Neural cell (in vitro differentiated cells): ENCODE results near the gene PAX8. TPM values are rescaled to one million over a fixed set of nuclear protein-coding genes. Genes with fewer than 3 reads are reported as not detected.

Experiments used
- H2AFZ ChIP-seq: fragments of 200-600, 300-800 bp; sonication (generic), shearing (Covaris generic); 2 replicates; pipeline ENCODE4 v1.6.0; 2014; ENCODE audit warnings: low read depth, mild to moderate bottlenecking, antibody characterized with exemption, low read length, moderate library complexity
- H3F3A ChIP-seq: fragments of 200-600 bp; shearing (Covaris generic); 2 replicates; pipeline ENCODE4 v1.6.1; 2016; ENCODE audit warnings: mild to moderate bottlenecking, moderate library complexity, mixed read lengths, antibody characterized with exemption, low read length; ENCODE audit not compliant: insufficient read depth, poor library complexity, severe bottlenecking
- H3K27ac ChIP-seq: fragments of 200-600, 300-800 bp; sonication (generic), shearing (Covaris generic); 2 replicates; pipeline ENCODE4 v1.5.1; 2014; ENCODE audit warnings: mild to moderate bottlenecking, low read length, moderate library complexity
- H3K27me3 ChIP-seq: fragments of 300-800, 200-600 bp; sonication (generic), shearing (Covaris generic); 2 replicates; pipeline ENCODE4 v1.6.0; 2014; ENCODE audit warnings: mild to moderate bottlenecking, low read depth, low read length, moderate library complexity; ENCODE audit not compliant: insufficient read depth
- H3K36me3 ChIP-seq: fragments of 300-800, 200-600 bp; sonication (generic), shearing (Covaris generic); 2 replicates; pipeline ENCODE4 v1.5.1; 2014; ENCODE audit warnings: mild to moderate bottlenecking, antibody characterized with exemption, low read length, moderate library complexity; ENCODE audit not compliant: insufficient read depth
- H3K4me2 ChIP-seq: fragments of 300-800, 200-600 bp; sonication (generic), shearing (Covaris generic); 2 replicates; pipeline ENCODE4 v1.6.0; 2014; ENCODE audit warnings: mild to moderate bottlenecking, low read length
- H3K4me3 ChIP-seq: fragments of 300-800, 200-600 bp; sonication (generic), shearing (Covaris generic); 2 replicates; pipeline ENCODE4 v1.5.1; 2014; ENCODE audit warnings: mild to moderate bottlenecking, low read length, moderate library complexity
- H3K79me2 ChIP-seq: fragments of 200-600 bp; shearing (Covaris generic); replicated peaks from 2 replicates; pipeline ENCODE4 v1.6.0; 2014; ENCODE audit warnings: mild to moderate bottlenecking, low read length, moderate library complexity; ENCODE audit not compliant: insufficient read depth
- H3K9ac ChIP-seq: fragments of 300-800, 200-600 bp; sonication (generic), shearing (Covaris generic); 2 replicates; pipeline ENCODE4 v1.6.1; 2016; ENCODE audit warnings: mild to moderate bottlenecking, low read length, mixed read lengths
- H3K9me2 ChIP-seq: fragments of 200-600 bp; shearing (Covaris generic); 2 replicates; pipeline ENCODE4 v1.6.1; 2016; ENCODE audit warnings: mild to moderate bottlenecking, low read length, mixed read lengths; ENCODE audit not compliant: insufficient read depth
- H3K9me3 ChIP-seq: fragments of 200-600, 300-800 bp; sonication (generic), shearing (Covaris generic); 2 replicates; pipeline ENCODE4 v1.6.1; 2016; ENCODE audit warnings: mild to moderate bottlenecking, mixed run types, low read length, moderate library complexity, mixed read lengths
- H4K20me1 ChIP-seq: fragments of 200-600 bp; shearing (Covaris generic); 2 replicates; pipeline ENCODE4 v1.6.1; 2016; ENCODE audit warnings: mild to moderate bottlenecking, mixed run types; ENCODE audit not compliant: insufficient read depth
- CTCF ChIP-seq: fragments of 450-650 bp; IDR thresholded peaks from 2 replicates; pipeline ENCODE4 v1.5.1; 2014; ENCODE audit warnings: antibody characterized with exemption, mild to moderate bottlenecking, moderate library complexity; ENCODE audit not compliant: poor library complexity, severe bottlenecking
- EP300 ChIP-seq: fragments of 450-650 bp; conservative IDR thresholded peaks from 2 replicates; pipeline ENCODE4 v1.6.1; 2014; ENCODE audit warnings: antibody characterized with exemption, mild to moderate bottlenecking, moderate library complexity; ENCODE audit not compliant: poor library complexity, severe bottlenecking
- EZH2 ChIP-seq: fragments of 200-600, 300-800 bp; shearing (Covaris generic), sonication (generic); IDR thresholded peaks from 2 replicates; pipeline ENCODE4 v1.6.1; 2014; ENCODE audit warnings: antibody characterized with exemption, low read length, borderline replicate concordance, mild to moderate bottlenecking; ENCODE audit not compliant: insufficient read depth, poor library complexity, severe bottlenecking
- MXI1 ChIP-seq: fragments of 450-650 bp; conservative IDR thresholded peaks from 2 replicates; pipeline ENCODE4 v1.6.1; 2014; ENCODE audit warnings: antibody characterized with exemption, mild to moderate bottlenecking; ENCODE audit not compliant: poor library complexity, severe bottlenecking
- POLR2AphosphoS5 ChIP-seq: IDR thresholded peaks from 2 replicates; pipeline ENCODE4 v1.6.1; 2012
- RAD21 ChIP-seq: fragments of 450-650 bp; conservative IDR thresholded peaks from 2 replicates; pipeline ENCODE4 v1.6.1; 2014; ENCODE audit warnings: antibody characterized with exemption, mild to moderate bottlenecking, moderate library complexity
- REST ChIP-seq: IDR thresholded peaks from 2 replicates; pipeline ENCODE4 v1.6.1; 2012; ENCODE audit warnings: borderline replicate concordance
- SMC3 ChIP-seq: fragments of 450-650 bp; conservative IDR thresholded peaks from 2 replicates; pipeline ENCODE4 v1.6.1; 2014; ENCODE audit warnings: antibody characterized with exemption, mild to moderate bottlenecking, moderate library complexity; ENCODE audit not compliant: poor library complexity
- TAF1 ChIP-seq: IDR thresholded peaks from 2 replicates; pipeline ENCODE4 v1.6.1; 2012; ENCODE audit warnings: low read depth
- polyA plus RNA-seq: library from polyadenylated mRNA; depleted of rRNA; stranded (reverse); fragments of >200 nt; gene quantifications from 2 replicates; pipeline ENCODE4 v1.2.3, GENCODE V29; 2014

The PAX8 gene
- polyA plus RNA-seq, 1 donor from 2014 or later = not detected

- TF ChIP-seq RAD21 (no peak), EP300 (no peak)
- Histone ChIP-seq H2AFZ (no peak overlapping the region), H3K4me2 (no peak overlapping the region), H3K79me2 (no peaks in the 10 kb centered on the region), H3K36me3 (no peaks in the 10 kb centered on the region), H3K9me3 (no peaks in the 10 kb centered on the region), H3F3A (no peaks in the 10 kb centered on the region), H3K27me3 (no peaks in the 10 kb centered on the region), H3K9me2 (no peaks in the 10 kb centered on the region), H4K20me1 (no peaks in the 10 kb centered on the region), H3K9ac (no peak overlapping the region), H3K4me3 (no peak overlapping the region), H3K27ac (no peak overlapping the region)
These were observed 48.9 kb downstream of the PAX8 start for GRCh38 chr2:113229795-113230194.

DNA sequence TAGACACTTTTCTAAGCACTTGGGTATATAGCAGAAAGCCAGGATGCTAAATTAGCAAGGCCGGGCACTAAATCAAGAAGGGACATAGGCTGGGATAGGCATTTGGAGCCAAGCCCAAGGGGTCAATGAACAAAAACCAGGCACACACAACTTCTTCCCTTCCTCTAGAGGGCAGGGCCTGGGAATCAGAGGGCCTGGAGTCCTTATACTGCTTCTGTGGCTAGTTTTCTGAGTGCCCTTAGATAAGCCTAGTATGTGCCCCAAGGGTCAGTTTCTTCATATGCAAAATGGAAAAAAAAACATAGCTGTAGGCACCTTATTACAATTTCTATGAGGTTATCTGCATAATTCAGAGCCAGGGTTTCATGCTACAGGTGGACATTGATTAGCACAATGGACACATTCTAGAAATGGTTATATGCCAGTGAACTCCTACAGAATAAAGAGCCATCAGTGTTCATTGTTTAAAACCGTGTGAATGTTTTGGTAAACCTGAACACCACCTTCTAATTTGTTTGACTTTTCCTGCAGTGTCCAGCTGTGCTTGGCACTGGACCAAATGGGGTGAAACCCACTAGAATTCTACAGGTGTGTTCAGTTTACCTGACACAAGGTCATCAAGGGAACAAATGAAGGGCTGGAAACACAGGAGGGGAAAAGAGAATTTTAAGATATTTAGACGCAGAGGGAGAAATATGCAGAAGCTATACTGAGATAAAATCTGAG lies 49.6 kb downstream of the PAX8 start:
- H2AFZ ChIP-seq = no peak overlapping the region
- H3K79me2 ChIP-seq = no peaks in the 10 kb centered on the region
- no peaks in the 10 kb centered on the region for H3K27me3 ChIP-seq
- no peaks in the 10 kb centered on the region for H3K9me3 ChIP-seq
- H3K9ac ChIP-seq = no peak overlapping the region
- no peak overlapping the region for H3K4me3 ChIP-seq
- no peaks in the 10 kb centered on the region for H3F3A ChIP-seq
- H3K36me3 ChIP-seq = no peaks in the 10 kb centered on the region
- H3K9me2 ChIP-seq = no peaks in the 10 kb centered on the region
- TF ChIP-seq RAD21 = no peak
- no peak for TF ChIP-seq EP300
- TF ChIP-seq REST = no peak
- no peak for TF ChIP-seq MXI1
- no peak for TF ChIP-seq SMC3
- no peak for TF ChIP-seq POLR2AphosphoS5
- H4K20me1 ChIP-seq = no peaks in the 10 kb centered on the region
- H3K4me2 ChIP-seq = no peak overlapping the region
- no peak overlapping the region for H3K27ac ChIP-seq

- no peak overlapping the region for H3K27ac ChIP-seq
- no peaks in the 10 kb centered on the region for H3K9me3 ChIP-seq
- H3K9ac ChIP-seq = no peak overlapping the region
- no peaks in the 10 kb centered on the region for H3K27me3 ChIP-seq
- TF ChIP-seq REST (no peak), MXI1 (no peak), TAF1 (no peak), POLR2AphosphoS5 (no peak), EP300 (no peak), SMC3 (no peak), CTCF (no peak), RAD21 (no peak), EZH2 (no peak)
- no peaks in the 10 kb centered on the region for H3K36me3 ChIP-seq
- no peaks in the 10 kb centered on the region for H3K9me2 ChIP-seq
- H4K20me1 ChIP-seq = no peaks in the 10 kb centered on the region
- H3F3A ChIP-seq = no peaks in the 10 kb centered on the region
- H3K4me2 ChIP-seq = no peak overlapping the region
- H3K79me2 ChIP-seq = no peaks in the 10 kb centered on the region
- no peak overlapping the region for H2AFZ ChIP-seq
- H3K4me3 ChIP-seq = no peak overlapping the region
These were observed 50.4 kb downstream of the PAX8 start for GRCh38 chr2:113228351-113228750.
